ENCODE measurements around the gene NSMCE3.

Gene NSMCE3

GRCh38 chr15:29269485-29270168 lies at the start of gene NSMCE3:
Gene NSMCE3 (minus strand): TSS chr15:29269822. CDS start chr15:29269705, 117 bp downstream.
- peak; percentile 48 for DNase-seq (ENCODE audit: low read depth)

GRCh38 chr15:29316422-29316821 lies 46.8 kb upstream of the NSMCE3 start:
- no peak for DNase-seq (ENCODE audit: low read depth)

GRCh38 chr15:29312387-29312786 lies 42.8 kb upstream of the NSMCE3 start:
- DNase-seq (ENCODE audit: low read depth), result no peak

GRCh38 chr15:29311696-29312095 lies 42.1 kb upstream of the NSMCE3 start:
- DNase-seq (ENCODE audit: low read depth), result no peak

- no peak for DNase-seq (ENCODE audit: low read depth)
These were observed 39.5 kb upstream of the NSMCE3 start for GRCh38 chr15:29309139-29309538.

GRCh38 chr15:29308299-29308698 lies 38.7 kb upstream of the NSMCE3 start:
- DNase-seq (ENCODE audit: low read depth), result no peak

- DNase-seq (ENCODE audit: low read depth), result no peak
These were observed 35.9 kb upstream of the NSMCE3 start for GRCh38 chr15:29305556-29305955.

- DNase-seq (ENCODE audit: low read depth), result no peak
These were observed 33.2 kb upstream of the NSMCE3 start for GRCh38 chr15:29302871-29303270.

GRCh38 chr15:29299784-29300183 lies 30.2 kb upstream of the NSMCE3 start:
- no peak for DNase-seq (ENCODE audit: low read depth)

GRCh38 chr15:29299331-29299730 lies 29.7 kb upstream of the NSMCE3 start:
- DNase-seq (ENCODE audit: low read depth), result no peak

GRCh38 chr15:29294732-29295325 lies 25.2 kb upstream of the NSMCE3 start:
- no peak for DNase-seq (ENCODE audit: low read depth)

GRCh38 chr15:29291067-29291845 lies 21.6 kb upstream of the NSMCE3 start:
- DNase-seq (ENCODE audit: low read depth), result no peak

- DNase-seq (ENCODE audit: low read depth), result no peak
These were observed 19.6 kb upstream of the NSMCE3 start for GRCh38 chr15:29289173-29289572.

- no peak for DNase-seq (ENCODE audit: low read depth)
These were observed 15.8 kb upstream of the NSMCE3 start for GRCh38 chr15:29285386-29285785.

GRCh38 chr15:29283381-29283780 lies 13.8 kb upstream of the NSMCE3 start:
- DNase-seq (ENCODE audit: low read depth), result no peak

GRCh38 chr15:29280514-29280913 lies 10.9 kb upstream of the NSMCE3 start:
- DNase-seq (ENCODE audit: low read depth), result no peak

- no peak for DNase-seq (ENCODE audit: low read depth)
These were observed 8.9 kb upstream of the NSMCE3 start for GRCh38 chr15:29278436-29279105.

GRCh38 chr15:29276366-29276765 lies 6.7 kb upstream of the NSMCE3 start:
- no peak for DNase-seq (ENCODE audit: low read depth)

GRCh38 chr15:29275855-29276254 lies 6.2 kb upstream of the NSMCE3 start:
- no peak for DNase-seq (ENCODE audit: low read depth)

- no peak for DNase-seq (ENCODE audit: low read depth)
These were observed 5.3 kb upstream of the NSMCE3 start for GRCh38 chr15:29274946-29275345.

GRCh38 chr15:29272219-29272618 lies 2.6 kb upstream of the NSMCE3 start:
- no peak for DNase-seq (ENCODE audit: low read depth)

- no peak for DNase-seq (ENCODE audit: low read depth)
These were observed 1.4 kb upstream of the NSMCE3 start for GRCh38 chr15:29270976-29271375.

Data from CMK (cell line).